Ascending aorta (tissue), 2 donors: Measurements from ENCODE around the gene MYMK. TPM values are rescaled to one million over a fixed set of nuclear protein-coding genes. Genes with fewer than 3 reads are reported as not detected.

Source experiments
- DNase-seq, 2 donors: peaks; one replicate each; pipeline ENCODE4 v3.0.0-alpha.2; 2019; ENCODE audit warnings: low spot score in 2 of 2
- H3K27ac ChIP-seq, 2 donors: fragments of 200-600 bp; sonication (generic); one replicate each; pipeline ENCODE4 v1.5.1; 2016 to 2017; ENCODE audit warnings: mild to moderate bottlenecking in 1 of 2
- H3K27me3 ChIP-seq: fragments of 200-600 bp; sonication (generic); one replicate; pipeline ENCODE4 v1.5.1; 2017
- H3K36me3 ChIP-seq, 2 donors: fragments of 200-600 bp; sonication (generic); one replicate each; pipeline ENCODE4 v1.5.1; 2016
- H3K4me1 ChIP-seq, 2 donors: fragments of 200-600 bp; sonication (generic); one replicate each; pipeline ENCODE4 v1.5.1; 2016 to 2017; ENCODE audit warnings: mild to moderate bottlenecking in 1 of 2
- H3K4me3 ChIP-seq, 2 donors: fragments of 200-600 bp; sonication (generic); one replicate each; pipeline ENCODE4 v1.5.1; 2016 to 2017; ENCODE audit warnings: mild to moderate bottlenecking in 1 of 2
- H3K9me3 ChIP-seq, 2 donors: fragments of 200-600 bp; sonication (generic); one replicate each; pipeline ENCODE4 v1.5.1; 2016
- intact Hi-C: fragments of 100-400 bp; cut with DNase I; formaldehyde crosslinking; loops from one replicate; pipeline ENCODE4 v1.15.1; 2023
- total RNA-seq: library from RNA; depleted of rRNA; stranded (reverse); fragments of >200 nt; gene quantifications from one replicate; pipeline ENCODE4 v1.1.0, GENCODE V29; 2016
- TF ChIP-seq, protein P1 (sequence below), 3 experiments: fragments of 200-600 bp in 2 of 3; fragments of 450-650 bp in 1 of 3; sonication (generic) in 2 of 3; IDR thresholded peaks; one replicate each; pipeline ENCODE4 v1.5.1; 2016 to 2019; ENCODE audit warnings: antibody characterized with exemption in 3 of 3, mild to moderate bottlenecking in 1 of 3, moderate library complexity in 1 of 3

Gene MYMK
- total RNA-seq, 1 donor from 2014 or later = not detected

- Histone ChIP-seq H3K9me3 (no peaks in the 10 kb centered on the region), H3K4me1 (peaks cover 14 to 39% of the 10 kb centered on the region in 2 donors), H3K36me3 (no peaks in the 10 kb centered on the region), H3K4me3 (no peak overlapping the region), H3K27me3 (no peaks in the 10 kb centered on the region), H3K27ac (no peak overlapping the region)
- no peak for DNase-seq
- TF ChIP-seq, protein P1, sequence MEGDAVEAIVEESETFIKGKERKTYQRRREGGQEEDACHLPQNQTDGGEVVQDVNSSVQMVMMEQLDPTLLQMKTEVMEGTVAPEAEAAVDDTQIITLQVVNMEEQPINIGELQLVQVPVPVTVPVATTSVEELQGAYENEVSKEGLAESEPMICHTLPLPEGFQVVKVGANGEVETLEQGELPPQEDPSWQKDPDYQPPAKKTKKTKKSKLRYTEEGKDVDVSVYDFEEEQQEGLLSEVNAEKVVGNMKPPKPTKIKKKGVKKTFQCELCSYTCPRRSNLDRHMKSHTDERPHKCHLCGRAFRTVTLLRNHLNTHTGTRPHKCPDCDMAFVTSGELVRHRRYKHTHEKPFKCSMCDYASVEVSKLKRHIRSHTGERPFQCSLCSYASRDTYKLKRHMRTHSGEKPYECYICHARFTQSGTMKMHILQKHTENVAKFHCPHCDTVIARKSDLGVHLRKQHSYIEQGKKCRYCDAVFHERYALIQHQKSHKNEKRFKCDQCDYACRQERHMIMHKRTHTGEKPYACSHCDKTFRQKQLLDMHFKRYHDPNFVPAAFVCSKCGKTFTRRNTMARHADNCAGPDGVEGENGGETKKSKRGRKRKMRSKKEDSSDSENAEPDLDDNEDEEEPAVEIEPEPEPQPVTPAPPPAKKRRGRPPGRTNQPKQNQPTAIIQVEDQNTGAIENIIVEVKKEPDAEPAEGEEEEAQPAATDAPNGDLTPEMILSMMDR (IDR thresholded peaks at IDR 0.05) = no peak
- intact Hi-C loops = no loop called here
These were observed 36.2 kb upstream of the MYMK start for GRCh38 chr9:133560944-133561343.

DNA sequence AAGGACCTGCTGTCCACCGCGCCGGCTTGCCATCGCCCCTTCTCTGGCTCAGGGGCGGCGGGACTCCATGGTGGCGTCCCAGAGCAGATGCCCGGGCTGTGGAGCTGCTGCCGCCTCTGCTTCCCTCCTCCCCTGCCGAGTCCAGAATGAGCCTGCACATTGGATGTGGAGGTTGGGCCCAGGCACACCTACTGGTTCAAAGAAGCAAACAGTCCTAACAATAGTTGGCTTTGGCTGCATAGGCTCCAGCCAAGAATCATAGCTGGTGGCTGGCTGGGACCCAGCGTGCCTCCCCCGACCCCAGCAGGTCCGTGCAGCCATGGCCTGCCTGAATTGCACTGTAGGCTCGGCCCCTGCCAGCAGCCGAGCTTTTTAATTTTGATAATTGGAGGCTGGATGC lies 35.6 kb upstream of the MYMK start:
- intact Hi-C loops = no loop called here
- peaks cover 11 to 35% of the 10 kb centered on the region in 2 donors for H3K4me1 ChIP-seq
- H3K36me3 ChIP-seq = no peaks in the 10 kb centered on the region
- TF ChIP-seq, protein P1 (IDR thresholded peaks at IDR 0.05) = no peak
- no peak overlapping the region for H3K4me3 ChIP-seq
- H3K9me3 ChIP-seq = no peaks in the 10 kb centered on the region
- no peak overlapping the region for H3K27ac ChIP-seq
- no peaks in the 10 kb centered on the region for H3K27me3 ChIP-seq
- no peak for DNase-seq

GRCh38 chr9:133558191-133559126 lies 33.7 kb upstream of the MYMK start:
- Histone ChIP-seq H3K9me3 (no peaks in the 10 kb centered on the region), H3K4me1 (peaks cover 7 to 28% of the 10 kb centered on the region in 2 donors), H3K4me3 (peak overlapping the region in 1 of 2 donors; percentile 4), H3K36me3 (no peaks in the 10 kb centered on the region), H3K27me3 (no peaks in the 10 kb centered on the region), H3K27ac (peak overlapping the region in 1 of 2 donors; percentile 44)
- peak in 1 of 2 donors; percentile 75 for DNase-seq
- intact Hi-C loops = no loop called here
- TF ChIP-seq, protein P1 (IDR thresholded peaks at IDR 0.05) = no peak

- H3K4me1 ChIP-seq = peaks cover 3 to 23% of the 10 kb centered on the region in 2 donors
- no peaks in the 10 kb centered on the region for H3K36me3 ChIP-seq
- no peaks in the 10 kb centered on the region for H3K27me3 ChIP-seq
- peak overlapping the region in 1 of 2 donors; percentile 44 for H3K27ac ChIP-seq
- intact Hi-C loops = no loop called here
- no peak overlapping the region for H3K4me3 ChIP-seq
- H3K9me3 ChIP-seq = no peaks in the 10 kb centered on the region
- TF ChIP-seq, protein P1 (IDR thresholded peaks at IDR 0.05) = no peak
- DNase-seq = no peak
These were observed 32.8 kb upstream of the MYMK start for GRCh38 chr9:133557581-133557980.

- H3K27me3 ChIP-seq = no peaks in the 10 kb centered on the region
- H3K4me1 ChIP-seq = peaks cover 3 to 23% of the 10 kb centered on the region in 2 donors
- H3K4me3 ChIP-seq = no peak overlapping the region
- intact Hi-C loops = no loop called here
- DNase-seq = no peak
- TF ChIP-seq, protein P1 (IDR thresholded peaks at IDR 0.05) = no peak
- no peaks in the 10 kb centered on the region for H3K36me3 ChIP-seq
- no peak overlapping the region for H3K27ac ChIP-seq
- no peaks in the 10 kb centered on the region for H3K9me3 ChIP-seq
These were observed 31.6 kb upstream of the MYMK start for GRCh38 chr9:133556354-133556753.
